NCI-H2227 treated with DMSO at 0.1 percent for 48 hours (cell line): Measurements from ENCODE around the gene SETD7.

ENCODE experiments used
- DNase-seq: peaks from one replicate; lab custom pipeline; 2025; lab: John Stamatoyannopoulos, UW

The SETD7 gene

GRCh38 chr4:139550724-139551429 lies 5.1 kb downstream of the SETD7 start:
- no peak for DNase-seq

- DNase-seq: no peak
These were observed 8.0 kb downstream of the SETD7 start for GRCh38 chr4:139547979-139548378.

GRCh38 chr4:139540632-139541031 lies 15.4 kb downstream of the SETD7 start:
- no peak for DNase-seq

- no peak for DNase-seq
These were observed 15.9 kb downstream of the SETD7 start for GRCh38 chr4:139540161-139540560.

DNA sequence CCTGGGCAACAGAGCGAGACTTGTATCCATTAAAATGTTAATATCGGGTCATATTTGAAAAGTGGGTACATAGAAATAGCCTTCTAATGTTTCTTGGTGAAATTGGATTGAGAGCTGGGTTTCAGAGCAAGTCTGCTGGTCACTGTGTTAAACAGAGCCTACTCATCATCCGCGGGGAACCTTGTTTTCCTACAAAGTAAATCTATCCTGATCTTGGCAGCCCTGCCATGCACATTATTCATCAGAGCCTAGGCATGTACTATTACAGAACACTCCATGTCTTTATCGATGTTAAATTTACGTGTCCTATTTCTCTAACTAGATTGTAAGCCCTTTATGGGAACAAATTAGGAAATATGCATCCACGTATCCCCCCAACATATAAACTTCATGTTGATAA lies 18.7 kb downstream of the SETD7 start:
- no peak for DNase-seq

GRCh38 chr4:139535871-139536234 lies 20.2 kb downstream of the SETD7 start:
- no peak for DNase-seq

GRCh38 chr4:139535228-139535870 lies 20.7 kb downstream of the SETD7 start:
- DNase-seq: no peak

- no peak for DNase-seq
These were observed 21.6 kb downstream of the SETD7 start for GRCh38 chr4:139534287-139534950.

GRCh38 chr4:139533511-139533910 lies 22.5 kb downstream of the SETD7 start:
- DNase-seq: no peak

DNA sequence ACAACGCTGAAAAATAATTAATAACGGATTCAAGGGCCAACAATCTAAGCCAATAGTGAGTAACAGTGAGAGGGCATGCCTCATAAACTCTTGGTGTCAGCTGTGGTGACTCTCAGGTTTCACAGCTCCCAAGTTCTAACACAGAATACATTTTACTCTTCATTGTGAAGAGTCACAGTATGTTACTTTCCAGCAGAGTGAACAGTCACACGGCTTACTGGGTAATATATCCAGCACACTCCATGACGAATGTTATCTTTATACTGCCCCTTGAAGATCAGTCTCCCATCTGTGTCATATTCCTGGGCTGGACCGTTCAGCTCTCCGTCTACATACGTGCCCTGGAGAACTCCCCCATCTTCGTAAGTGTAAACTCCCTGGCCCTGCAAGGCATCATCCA lies 23.1 kb downstream of the SETD7 start:
- no peak for DNase-seq

- DNase-seq: no peak
These were observed 25.1 kb downstream of the SETD7 start for GRCh38 chr4:139530833-139531427.

GRCh38 chr4:139528377-139529005 lies 27.5 kb downstream of the SETD7 start:
- no peak for DNase-seq

DNA sequence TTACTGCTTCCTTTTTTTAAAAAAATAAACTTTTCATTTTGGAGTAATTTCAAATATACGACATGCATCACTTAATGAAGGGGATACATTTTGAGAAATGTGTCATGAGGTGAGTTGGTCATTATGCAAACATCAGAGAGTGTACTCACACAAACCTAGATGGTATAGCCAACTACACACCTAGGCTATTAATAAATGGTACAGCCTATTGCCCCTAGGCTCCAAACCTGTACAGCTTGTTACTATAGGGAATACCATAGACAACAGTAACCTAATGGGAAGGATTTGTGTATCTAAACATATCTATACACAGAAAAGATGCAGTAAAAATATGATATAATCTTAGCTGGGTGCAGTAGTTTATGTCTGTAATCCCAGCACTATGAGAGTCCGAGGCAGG lies 29.1 kb downstream of the SETD7 start:
- no peak for DNase-seq

DNA sequence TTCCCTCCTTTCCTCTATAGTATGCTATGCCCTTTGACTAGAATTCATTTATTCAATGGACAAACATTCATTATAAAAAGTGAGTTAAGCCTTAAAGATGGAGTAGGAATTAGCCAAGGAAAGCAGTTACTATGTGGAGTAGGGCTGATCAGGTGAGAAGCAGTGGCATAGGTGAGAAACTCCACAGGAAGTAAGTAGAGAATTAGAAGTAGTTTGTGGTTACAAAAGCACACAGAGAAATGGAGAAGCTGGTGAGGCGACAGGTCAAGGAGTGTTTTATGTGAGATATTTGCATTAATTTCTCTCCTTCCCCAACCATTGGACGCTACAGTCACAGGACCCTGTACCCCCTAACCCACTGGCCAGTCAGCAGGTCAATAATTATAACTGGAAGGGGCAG lies 30.6 kb downstream of the SETD7 start:
- no peak for DNase-seq

- no peak for DNase-seq
These were observed 31.9 kb downstream of the SETD7 start for GRCh38 chr4:139524062-139524631.

DNA sequence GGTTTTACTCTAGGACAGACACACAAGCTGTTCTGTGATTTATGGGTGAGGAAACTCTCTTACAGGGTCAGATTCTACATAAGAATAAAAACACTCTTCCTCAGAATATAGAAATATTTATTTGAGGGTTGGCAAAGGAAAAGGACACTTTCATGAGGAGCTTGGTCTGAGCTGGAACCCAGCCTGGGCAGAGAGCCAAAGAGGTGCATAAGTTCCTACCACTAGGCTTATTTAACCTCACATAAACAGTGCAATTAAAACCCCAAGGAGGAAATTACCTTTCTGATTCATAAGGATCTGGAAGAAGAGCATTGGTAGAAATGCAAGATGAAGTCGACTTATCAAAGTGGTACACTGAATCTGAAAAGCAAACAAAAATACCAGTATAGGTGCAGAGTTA lies 32.9 kb downstream of the SETD7 start:
- DNase-seq: no peak

GRCh38 chr4:139522457-139522856 lies 33.6 kb downstream of the SETD7 start:
- DNase-seq: no peak

- no peak for DNase-seq
These were observed 34.1 kb downstream of the SETD7 start for GRCh38 chr4:139521754-139522401.

GRCh38 chr4:139515531-139515958 lies 40.5 kb downstream of the SETD7 start:
- DNase-seq: no peak

- no peak for DNase-seq
These were observed 41.5 kb downstream of the SETD7 start for GRCh38 chr4:139514382-139515059.

- no peak for DNase-seq
These were observed 44.7 kb downstream of the SETD7 start for GRCh38 chr4:139511320-139511719.
